HL-60 (cell line): ENCODE results near the gene SMAD7.
A peak's percentile ranks its signal among the peaks of the same experiment; 100 is the strongest.

Source experiments
- DNase-seq, 2 experiments: peaks; one replicate each; pipeline ENCODE4 v3.0.0-alpha.2; 2010 to 2020; ENCODE audit warnings: low read depth in 1 of 2, low spot score in 1 of 2
- H3K27ac ChIP-seq: fragments of 250-450 bp; sonication (Bioruptor Pico); replicated peaks from 2 replicates; pipeline ENCODE4 v1.5.1; 2020; ENCODE audit warnings: mild to moderate bottlenecking, moderate library complexity
- H3K27me3 ChIP-seq: fragments of 250-450 bp; sonication (Bioruptor Pico); 2 replicates; pipeline ENCODE4 v1.5.1; 2021; ENCODE audit warnings: mild to moderate bottlenecking, moderate library complexity; ENCODE audit not compliant: insufficient read depth, poor library complexity, severe bottlenecking
- H3K4me3 ChIP-seq: replicated peaks from 2 replicates; pipeline ENCODE4 v1.5.1; 2011; ENCODE audit warnings: mild to moderate bottlenecking, control low read depth, low read length; ENCODE audit not compliant: insufficient read depth
- GABPA ChIP-seq: IDR thresholded peaks from 2 replicates; pipeline ENCODE4 v1.6.1; 2012; ENCODE audit warnings: low read depth
- POLR2AphosphoS5 ChIP-seq: IDR thresholded peaks from 2 replicates; pipeline ENCODE4 v1.6.1; 2012; ENCODE audit warnings: low read depth
- REST ChIP-seq: IDR thresholded peaks from 2 replicates; pipeline ENCODE4 v1.6.1; 2012; ENCODE audit warnings: low read depth; ENCODE audit not compliant: insufficient replicate concordance
- SPI1 ChIP-seq: IDR thresholded peaks from 2 replicates; pipeline ENCODE4 v1.6.1; 2012; ENCODE audit warnings: low read depth, mild to moderate bottlenecking, borderline replicate concordance
- long read RNA-seq: library from polyadenylated mRNA; unstranded; transcript quantifications from one replicate; pipeline ENCODE4 v2.0.0, GENCODE V29; 2020
- TF ChIP-seq, protein P1 (sequence below): IDR thresholded peaks from one replicate; pipeline ENCODE4 v1.5.1; 2011; ENCODE audit warnings: low read length, control low read depth, inconsistent platforms; ENCODE audit not compliant: insufficient read depth

Gene SMAD7
- long read RNA-seq, full-length matches to known transcripts, result 13 of 28 reads
- long read RNA-seq, partial matches to known transcripts, result 0 of 28 reads
- long read RNA-seq, other reads (novel, unspliced or antisense), result 15 of 28 reads

DNA sequence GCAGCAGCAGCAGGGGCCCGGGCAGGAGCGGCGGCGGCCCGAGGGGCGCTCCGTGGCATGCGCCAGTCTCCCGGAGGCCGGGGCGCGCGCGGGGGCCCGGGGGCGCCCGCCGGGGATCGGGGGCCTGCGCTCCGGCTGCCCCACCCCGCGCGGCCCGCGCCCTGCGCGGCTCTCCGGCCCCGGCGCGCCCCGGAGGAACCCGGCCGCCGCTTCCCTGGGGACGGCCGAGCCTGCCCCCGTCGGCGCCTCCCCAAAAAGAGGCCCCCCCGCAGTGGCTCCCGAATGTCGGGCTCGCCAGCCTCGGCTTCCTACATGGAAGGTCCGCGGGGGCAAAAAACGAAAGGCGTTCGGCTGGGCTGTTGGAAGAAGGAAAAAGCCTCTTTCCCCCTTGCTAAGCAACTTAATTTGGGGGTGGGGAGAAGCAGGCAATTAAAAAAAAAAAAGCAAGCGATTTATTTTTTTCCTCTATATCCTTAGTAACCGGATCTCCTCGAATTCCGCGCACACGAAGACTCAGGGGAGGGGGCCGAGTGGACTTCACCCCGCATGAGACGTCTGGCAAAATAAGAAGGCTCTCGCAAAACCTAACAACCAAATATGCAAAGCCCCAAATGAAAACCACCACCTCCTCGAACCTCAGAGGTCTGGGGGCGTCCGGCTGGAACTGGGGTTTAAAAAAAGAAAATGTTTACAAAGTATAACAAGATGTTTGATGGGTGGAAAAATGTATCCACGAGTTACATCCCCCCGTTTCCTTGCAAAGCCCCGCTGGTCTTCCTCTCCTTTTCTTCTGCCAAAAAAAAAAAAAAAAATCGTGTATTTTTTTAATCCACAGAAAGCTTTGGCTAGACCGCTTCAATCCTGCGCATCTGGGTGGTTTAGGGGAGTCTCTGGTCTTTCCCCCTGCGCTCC, at the start of gene SMAD7:
SMAD7 (minus strand) TSS at position 430 of the 912 bp plus-strand sequence. CDS start 541 bp downstream, outside the sequence.
- peak within 1 kb of the TSS; percentile 76 for H3K27ac ChIP-seq
- TF ChIP-seq REST (no peak), GABPA (no peak), POLR2AphosphoS5 (no peak), SPI1 (no peak)
- TF ChIP-seq, protein P1, sequence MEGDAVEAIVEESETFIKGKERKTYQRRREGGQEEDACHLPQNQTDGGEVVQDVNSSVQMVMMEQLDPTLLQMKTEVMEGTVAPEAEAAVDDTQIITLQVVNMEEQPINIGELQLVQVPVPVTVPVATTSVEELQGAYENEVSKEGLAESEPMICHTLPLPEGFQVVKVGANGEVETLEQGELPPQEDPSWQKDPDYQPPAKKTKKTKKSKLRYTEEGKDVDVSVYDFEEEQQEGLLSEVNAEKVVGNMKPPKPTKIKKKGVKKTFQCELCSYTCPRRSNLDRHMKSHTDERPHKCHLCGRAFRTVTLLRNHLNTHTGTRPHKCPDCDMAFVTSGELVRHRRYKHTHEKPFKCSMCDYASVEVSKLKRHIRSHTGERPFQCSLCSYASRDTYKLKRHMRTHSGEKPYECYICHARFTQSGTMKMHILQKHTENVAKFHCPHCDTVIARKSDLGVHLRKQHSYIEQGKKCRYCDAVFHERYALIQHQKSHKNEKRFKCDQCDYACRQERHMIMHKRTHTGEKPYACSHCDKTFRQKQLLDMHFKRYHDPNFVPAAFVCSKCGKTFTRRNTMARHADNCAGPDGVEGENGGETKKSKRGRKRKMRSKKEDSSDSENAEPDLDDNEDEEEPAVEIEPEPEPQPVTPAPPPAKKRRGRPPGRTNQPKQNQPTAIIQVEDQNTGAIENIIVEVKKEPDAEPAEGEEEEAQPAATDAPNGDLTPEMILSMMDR, result no peak

GRCh38 chr18:48999569-48999968, 48.8 kb upstream of the SMAD7 start:
- Histone ChIP-seq H3K4me3 (no peak overlapping the region), H3K27me3 (no peaks in the 10 kb centered on the region), H3K27ac (no peak overlapping the region)
- no peak for DNase-seq
- TF ChIP-seq REST (no peak), SPI1 (no peak), POLR2AphosphoS5 (no peak), GABPA (no peak)
- TF ChIP-seq, protein P1, result no peak

More for the DNA sequence above, at the start of gene SMAD7:
- DNase-seq, result peak in 1 of 2 experiments; percentile 30
- Histone ChIP-seq H3K4me3 (peak within 1 kb of the TSS; percentile 72), H3K27me3 (no peaks in the 10 kb centered on the region)

- Histone ChIP-seq H3K27me3 (no peaks in the 10 kb centered on the region), H3K4me3 (no peak overlapping the region), H3K27ac (no peak overlapping the region)
- DNase-seq, result no peak
- TF ChIP-seq GABPA (no peak), POLR2AphosphoS5 (no peak), SPI1 (no peak), REST (no peak)
- TF ChIP-seq, protein P1, result no peak
Observed at GRCh38 chr18:48997985-48998831, 47.4 kb upstream of the SMAD7 start.
